Measurements from ENCODE around the gene WDR45B. TPM values are rescaled to one million over a fixed set of nuclear protein-coding genes. Genes with fewer than 3 reads are reported as not detected.

The WDR45B gene
- total RNA-seq, result 75.6 and 78.5 TPM in 2 replicates
- long read RNA-seq, transcript WDR45B-201 (10 exons, 2,587 nt), result major isoform, 305 of 375 reads
- long read RNA-seq, transcript WDR45B-205 (10 exons, 2,322 nt), result minor isoform, 25 of 375 reads
- long read RNA-seq, partial matches to known transcripts, result 25 of 375 reads
- long read RNA-seq, other reads (novel, unspliced or antisense), result 20 of 375 reads

GRCh38 chr17:82648165-82648668, at the start of gene WDR45B:
WDR45B (minus strand) TSS chr17:82648444; CDS start chr17:82648340, 104 bp downstream.
- H3K36me3 Mint-ChIP-seq (ENCODE audit: unreplicated experiment), result peaks cover 4% of the 10 kb centered on the region
- H3K4me3 Mint-ChIP-seq (ENCODE audit: unreplicated experiment), result peak within 1 kb of the TSS; percentile 83
- H3K9me3 Mint-ChIP-seq (ENCODE audit: unreplicated experiment), result no peaks in the 10 kb centered on the region
- H3K27ac Mint-ChIP-seq (ENCODE audit: unreplicated experiment), result peak within 1 kb of the TSS; percentile 67
- TF ChIP-seq CTCF (IDR thresholded peaks at IDR 0.05), result no peak
- peak; percentile 98 for DNase-seq (ENCODE audit: extremely low spot score, unreplicated experiment)
- H3K4me1 Mint-ChIP-seq (ENCODE audit: unreplicated experiment), result peaks cover 17% of the 10 kb centered on the region
- H3K27me3 Mint-ChIP-seq (ENCODE audit: unreplicated experiment), result no peaks in the 10 kb centered on the region

GRCh38 chr17:82697808-82698064, 49.5 kb upstream of the WDR45B start:
- H3K36me3 Mint-ChIP-seq (ENCODE audit: unreplicated experiment), result peaks cover 12% of the 10 kb centered on the region
- no peak for TF ChIP-seq CTCF (IDR thresholded peaks at IDR 0.05)
- H3K27ac Mint-ChIP-seq (ENCODE audit: unreplicated experiment), result no peak overlapping the region
- peaks cover 6% of the 10 kb centered on the region for H3K9me3 Mint-ChIP-seq (ENCODE audit: unreplicated experiment)
- peaks cover 13% of the 10 kb centered on the region for H3K4me1 Mint-ChIP-seq (ENCODE audit: unreplicated experiment)
- H3K4me3 Mint-ChIP-seq (ENCODE audit: unreplicated experiment), result peak overlapping the region; percentile 63
- DNase-seq (ENCODE audit: extremely low spot score, unreplicated experiment), result no peak
- H3K27me3 Mint-ChIP-seq (ENCODE audit: unreplicated experiment), result no peaks in the 10 kb centered on the region

- Mint-ChIP-seq H3K4me3 (ENCODE audit: unreplicated experiment) (peak overlapping the region; percentile 63), H3K9me3 (ENCODE audit: unreplicated experiment) (peaks cover 6% of the 10 kb centered on the region), H3K27ac (ENCODE audit: unreplicated experiment) (no peak overlapping the region), H3K27me3 (ENCODE audit: unreplicated experiment) (no peaks in the 10 kb centered on the region), H3K36me3 (ENCODE audit: unreplicated experiment) (peaks cover 12% of the 10 kb centered on the region), H3K4me1 (ENCODE audit: unreplicated experiment) (peaks cover 10% of the 10 kb centered on the region)
- DNase-seq (ENCODE audit: extremely low spot score, unreplicated experiment), result no peak
- no peak for TF ChIP-seq CTCF (IDR thresholded peaks at IDR 0.05)
These were observed 48.9 kb upstream of the WDR45B start for GRCh38 chr17:82696916-82697807.

GRCh38 chr17:82696259-82696658, 48.0 kb upstream of the WDR45B start:
- Mint-ChIP-seq H3K27ac (ENCODE audit: unreplicated experiment) (no peak overlapping the region), H3K4me3 (ENCODE audit: unreplicated experiment) (no peak overlapping the region), H3K9me3 (ENCODE audit: unreplicated experiment) (peaks cover 6% of the 10 kb centered on the region), H3K27me3 (ENCODE audit: unreplicated experiment) (no peaks in the 10 kb centered on the region), H3K4me1 (ENCODE audit: unreplicated experiment) (peaks cover 8% of the 10 kb centered on the region), H3K36me3 (ENCODE audit: unreplicated experiment) (peaks cover 12% of the 10 kb centered on the region)
- DNase-seq (ENCODE audit: extremely low spot score, unreplicated experiment), result no peak
- TF ChIP-seq CTCF (IDR thresholded peaks at IDR 0.05), result no peak

GRCh38 chr17:82694647-82695046, 46.4 kb upstream of the WDR45B start:
- TF ChIP-seq CTCF (IDR thresholded peaks at IDR 0.05), result no peak
- Mint-ChIP-seq H3K27me3 (ENCODE audit: unreplicated experiment) (no peaks in the 10 kb centered on the region), H3K4me1 (ENCODE audit: unreplicated experiment) (peaks cover 7% of the 10 kb centered on the region), H3K9me3 (ENCODE audit: unreplicated experiment) (peaks cover 6% of the 10 kb centered on the region), H3K4me3 (ENCODE audit: unreplicated experiment) (no peak overlapping the region), H3K27ac (ENCODE audit: unreplicated experiment) (no peak overlapping the region), H3K36me3 (ENCODE audit: unreplicated experiment) (peaks cover 12% of the 10 kb centered on the region)
- DNase-seq (ENCODE audit: extremely low spot score, unreplicated experiment), result no peak

Measured in osteocyte (in vitro differentiated cells).